NCI-H2227 treated with DMSO at 0.1 percent for 48 hours (cell line): ENCODE data around the gene SPCS2.

Experiments
- DNase-seq: peaks from one replicate; lab custom pipeline; 2025; lab: John Stamatoyannopoulos, UW

SPCS2 gene

GRCh38 chr11:74948898-74949752 is at the start of gene SPCS2, which contains the start of gene XRRA1:
SPCS2 (plus strand) TSS chr11:74949266; CDS start chr11:74949286, 20 bp downstream.
XRRA1 (minus strand) TSS chr11:74949091; CDS start chr11:74940878, 8,213 bp downstream.
- DNase-seq = peak; percentile 98

GRCh38 chr11:74902342-74902741 is 46.7 kb upstream of the SPCS2 start:
- DNase-seq = no peak

GRCh38 chr11:74905326-74905725 is 43.7 kb upstream of the SPCS2 start:
- no peak for DNase-seq

- DNase-seq = no peak
Observed at GRCh38 chr11:74909385-74909784, 39.7 kb upstream of the SPCS2 start.

DNA sequence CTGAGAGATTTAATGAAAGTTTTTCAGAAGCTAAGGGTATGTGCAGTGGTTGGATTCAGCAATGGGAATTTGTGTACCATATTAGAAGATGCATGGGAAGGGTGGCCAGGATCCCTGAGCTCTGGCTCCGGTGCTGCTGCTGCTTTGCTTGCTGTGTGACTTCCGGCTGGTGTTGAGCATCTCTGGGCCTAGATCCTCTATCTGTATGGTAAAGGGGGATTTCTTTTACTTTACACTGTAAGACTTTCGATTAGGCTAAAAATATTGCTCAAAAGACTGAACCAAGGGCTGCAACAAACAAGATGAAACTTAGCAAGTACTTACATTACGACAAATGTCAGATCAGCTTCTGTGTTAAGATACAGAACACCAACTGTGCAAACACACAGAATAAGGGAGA is 39.3 kb upstream of the SPCS2 start:
- no peak for DNase-seq

DNA sequence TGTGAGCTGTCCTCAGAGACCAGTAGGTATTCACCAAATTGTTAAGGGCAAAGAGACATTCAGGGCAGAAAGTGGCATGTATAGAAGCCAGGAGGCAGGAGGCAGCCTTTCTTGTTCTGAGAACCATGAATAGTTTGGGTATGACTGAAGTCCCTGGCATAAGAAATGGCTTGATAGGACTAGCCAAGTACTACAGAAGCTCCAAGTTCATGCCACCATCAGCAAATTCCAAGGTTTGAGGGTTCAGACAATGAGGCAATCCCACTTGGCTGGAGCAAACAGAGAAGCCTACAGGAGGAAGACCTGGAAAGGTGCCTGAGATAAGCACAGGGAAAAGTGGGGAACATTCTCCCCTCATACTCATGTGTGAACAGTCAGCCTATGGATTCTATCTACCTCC is 25.9 kb upstream of the SPCS2 start:
- no peak for DNase-seq

- no peak for DNase-seq
Observed at GRCh38 chr11:74925281-74925680, 23.8 kb upstream of the SPCS2 start.

- DNase-seq = no peak
Observed at GRCh38 chr11:74926304-74927030, 22.6 kb upstream of the SPCS2 start.

DNA sequence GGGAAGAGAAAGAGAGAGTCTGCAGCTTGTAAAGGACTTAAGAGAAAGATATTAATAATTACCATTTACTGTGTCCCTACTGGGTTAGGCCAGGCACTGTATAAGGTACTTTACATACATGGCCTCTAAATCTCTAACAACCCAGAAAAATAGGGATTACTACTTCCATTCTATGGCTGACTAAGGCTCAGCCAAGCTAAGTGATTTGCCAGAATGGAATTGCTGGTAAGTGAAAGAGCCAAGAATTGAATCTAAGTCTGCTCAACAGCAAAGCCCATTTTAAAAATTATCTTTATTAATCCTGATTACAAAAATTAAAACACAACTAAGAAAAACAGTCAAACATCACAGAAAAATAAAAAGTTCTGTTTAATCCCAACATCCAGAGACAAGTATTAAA is 21.6 kb upstream of the SPCS2 start:
- no peak for DNase-seq

GRCh38 chr11:74929431-74930363 is 19.4 kb upstream of the SPCS2 start:
- DNase-seq = peak; percentile 80

- no peak for DNase-seq
Observed at GRCh38 chr11:74932169-74932568, 16.9 kb upstream of the SPCS2 start.

- DNase-seq = no peak
Observed at GRCh38 chr11:74932797-74933196, 16.3 kb upstream of the SPCS2 start.

DNA sequence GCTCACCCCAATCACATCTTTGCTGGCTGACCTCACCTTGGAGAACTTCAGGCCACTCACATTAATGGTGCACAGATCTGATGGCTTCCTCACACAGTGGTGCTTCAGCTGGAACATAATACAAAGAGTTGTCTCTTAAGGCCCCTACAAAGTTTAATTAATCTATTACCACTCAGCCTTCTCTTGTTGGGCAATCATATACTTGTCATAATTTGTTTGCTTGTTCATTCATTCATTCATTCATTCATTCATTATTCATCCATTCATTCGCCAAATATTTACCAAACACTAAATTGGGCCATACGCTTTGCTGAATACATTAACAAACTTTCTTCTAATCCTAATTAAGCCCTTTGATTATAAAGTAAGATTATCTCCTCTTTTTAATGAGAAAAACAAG is 15.3 kb upstream of the SPCS2 start:
- no peak for DNase-seq

- DNase-seq = no peak
Observed at GRCh38 chr11:74935285-74935684, 13.8 kb upstream of the SPCS2 start.

DNA sequence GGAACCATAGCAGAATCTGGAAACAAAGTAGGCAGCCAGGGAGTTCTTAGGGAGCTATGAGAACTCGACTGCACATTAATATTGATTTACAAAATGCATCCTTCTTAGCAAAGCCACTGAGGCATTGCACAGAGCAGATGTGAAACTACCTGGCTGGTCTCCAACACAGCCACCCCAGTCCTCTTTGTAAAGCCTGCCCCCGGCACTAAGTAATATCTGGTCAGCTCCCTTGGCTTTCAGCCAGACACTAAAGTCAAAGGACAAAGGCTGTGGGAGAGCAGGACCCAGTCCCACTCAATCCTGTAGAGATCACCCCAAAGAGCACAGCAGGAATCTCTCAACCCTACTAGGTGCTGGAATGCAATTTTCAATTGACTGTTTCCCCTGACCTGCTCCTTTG is 13.0 kb upstream of the SPCS2 start:
- no peak for DNase-seq

DNA sequence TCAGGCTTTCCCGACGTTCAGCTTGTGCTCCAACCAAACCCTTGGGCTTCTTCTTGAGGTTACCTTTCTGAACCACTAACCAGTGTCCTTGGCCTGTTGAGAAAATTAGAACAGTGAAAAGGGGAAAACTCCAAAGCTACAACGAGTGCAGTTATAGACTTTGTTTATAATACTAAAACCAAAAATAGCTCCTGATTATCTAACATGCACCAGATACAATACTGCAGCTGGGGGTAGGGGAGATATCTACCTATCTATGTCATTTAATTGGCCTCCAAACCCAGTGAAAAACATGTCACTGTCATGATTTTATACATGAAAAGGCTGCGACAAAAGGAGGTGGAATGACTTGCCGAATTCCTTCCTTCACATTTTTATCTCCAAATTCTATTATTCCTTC is 12.1 kb upstream of the SPCS2 start:
- DNase-seq = no peak

- DNase-seq = no peak
Observed at GRCh38 chr11:74937696-74938475, 11.2 kb upstream of the SPCS2 start.

DNA sequence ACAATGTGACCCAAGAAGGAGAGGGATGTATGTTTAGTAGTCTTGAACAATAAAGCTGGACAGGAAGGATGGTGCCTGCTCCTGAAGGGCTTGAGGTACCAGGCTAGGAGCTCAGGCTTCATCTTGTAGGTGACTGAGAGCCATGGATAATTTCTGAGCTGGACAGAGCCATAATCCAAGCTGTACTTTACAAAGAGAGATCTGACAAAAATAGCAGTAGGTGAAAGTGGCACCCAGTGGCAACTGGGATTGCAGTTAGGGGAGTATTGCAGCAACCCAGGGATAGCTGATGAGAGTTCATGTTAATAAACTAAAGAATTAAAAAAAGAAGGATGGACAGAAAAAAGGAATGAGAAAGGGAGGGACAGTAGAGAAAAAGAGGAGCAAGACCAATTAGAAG is 7.6 kb upstream of the SPCS2 start:
- no peak for DNase-seq

- no peak for DNase-seq
Observed at GRCh38 chr11:74942073-74942759, 6.8 kb upstream of the SPCS2 start.

DNA sequence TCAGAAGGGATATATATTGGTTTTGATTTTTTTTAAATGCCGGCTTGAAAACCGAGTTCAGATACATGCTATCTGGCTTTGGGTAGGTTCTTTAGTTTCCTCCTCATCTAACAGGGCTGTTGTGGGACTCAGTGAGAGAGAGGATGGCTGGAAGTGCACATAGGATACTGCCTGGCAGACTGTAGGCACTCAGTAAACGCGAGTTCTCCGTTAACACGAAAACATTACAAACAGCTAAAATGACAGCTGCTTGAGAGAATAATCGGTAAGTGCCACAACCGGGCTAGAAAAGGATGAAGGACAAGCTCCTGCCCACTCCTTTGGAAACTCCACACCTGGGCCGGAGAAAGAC is 544 bp upstream of the SPCS2 start:
- DNase-seq = peak; percentile 44

GRCh38 chr11:74949753-74950137 is 679 bp downstream of the SPCS2 start:
- DNase-seq = no peak
